Testis (tissue), 2 donors: ENCODE measurements around the gene CHST3.

ENCODE experiments used
- POLR2A ChIP-seq: fragments of 450-650 bp; IDR thresholded peaks from one replicate; pipeline ENCODE4 v1.6.1; 2017; ENCODE audit warnings: antibody characterized with exemption, mild to moderate bottlenecking, moderate library complexity
- TF ChIP-seq, protein P1 (sequence below), 3 experiments: fragments of 450-650 bp in 2 of 3; fragments of 200-600 bp in 1 of 3; sonication (generic) in 1 of 3; IDR thresholded peaks; one replicate each; pipeline ENCODE4 v1.5.1; 2016 to 2019; ENCODE audit warnings: antibody characterized with exemption in 3 of 3, mild to moderate bottlenecking in 2 of 3, moderate library complexity in 1 of 3

DNA sequence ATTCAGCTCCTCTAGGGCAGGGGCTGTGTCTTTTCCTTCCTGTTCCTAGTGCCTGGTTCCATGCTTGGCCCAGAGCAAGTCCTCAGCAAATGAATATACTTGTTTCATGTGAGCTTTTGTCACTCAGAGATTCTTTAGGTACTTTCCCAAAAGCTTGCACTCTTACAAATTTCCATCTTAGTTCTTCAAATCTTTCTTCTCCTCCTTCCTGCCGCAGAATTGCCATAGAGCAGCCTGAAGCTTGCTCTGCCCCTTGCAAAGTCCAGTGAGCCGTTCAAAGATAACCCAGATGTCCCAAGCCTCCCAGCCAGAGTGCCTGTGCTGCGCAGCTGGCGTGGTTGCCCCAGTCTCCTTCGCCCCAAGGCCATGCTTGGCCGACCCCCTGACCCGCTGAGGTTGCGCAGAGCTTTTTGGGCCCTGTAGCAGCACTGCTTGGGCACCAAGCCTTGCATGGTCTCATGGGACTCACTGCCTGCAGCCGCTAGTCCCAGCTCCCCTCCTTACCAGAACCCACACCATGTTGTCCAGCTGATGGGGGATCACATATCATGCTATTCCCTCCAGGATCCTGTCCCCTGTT lies 20.7 kb downstream of the CHST3 start:
- TF ChIP-seq, protein P1, sequence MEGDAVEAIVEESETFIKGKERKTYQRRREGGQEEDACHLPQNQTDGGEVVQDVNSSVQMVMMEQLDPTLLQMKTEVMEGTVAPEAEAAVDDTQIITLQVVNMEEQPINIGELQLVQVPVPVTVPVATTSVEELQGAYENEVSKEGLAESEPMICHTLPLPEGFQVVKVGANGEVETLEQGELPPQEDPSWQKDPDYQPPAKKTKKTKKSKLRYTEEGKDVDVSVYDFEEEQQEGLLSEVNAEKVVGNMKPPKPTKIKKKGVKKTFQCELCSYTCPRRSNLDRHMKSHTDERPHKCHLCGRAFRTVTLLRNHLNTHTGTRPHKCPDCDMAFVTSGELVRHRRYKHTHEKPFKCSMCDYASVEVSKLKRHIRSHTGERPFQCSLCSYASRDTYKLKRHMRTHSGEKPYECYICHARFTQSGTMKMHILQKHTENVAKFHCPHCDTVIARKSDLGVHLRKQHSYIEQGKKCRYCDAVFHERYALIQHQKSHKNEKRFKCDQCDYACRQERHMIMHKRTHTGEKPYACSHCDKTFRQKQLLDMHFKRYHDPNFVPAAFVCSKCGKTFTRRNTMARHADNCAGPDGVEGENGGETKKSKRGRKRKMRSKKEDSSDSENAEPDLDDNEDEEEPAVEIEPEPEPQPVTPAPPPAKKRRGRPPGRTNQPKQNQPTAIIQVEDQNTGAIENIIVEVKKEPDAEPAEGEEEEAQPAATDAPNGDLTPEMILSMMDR (IDR thresholded peaks at IDR 0.05): no peak
- no peak for TF ChIP-seq POLR2A
